ENCODE measurements around the gene GNAQ.
A peak's percentile ranks its signal among the peaks of the same experiment; 100 is the strongest.
"Not testable (repeated sequence)": the region's sequence is repeated elsewhere in the genome, so short reads cannot be mapped to it uniquely, and the experiment has no call there.

GNAQ gene

DNA sequence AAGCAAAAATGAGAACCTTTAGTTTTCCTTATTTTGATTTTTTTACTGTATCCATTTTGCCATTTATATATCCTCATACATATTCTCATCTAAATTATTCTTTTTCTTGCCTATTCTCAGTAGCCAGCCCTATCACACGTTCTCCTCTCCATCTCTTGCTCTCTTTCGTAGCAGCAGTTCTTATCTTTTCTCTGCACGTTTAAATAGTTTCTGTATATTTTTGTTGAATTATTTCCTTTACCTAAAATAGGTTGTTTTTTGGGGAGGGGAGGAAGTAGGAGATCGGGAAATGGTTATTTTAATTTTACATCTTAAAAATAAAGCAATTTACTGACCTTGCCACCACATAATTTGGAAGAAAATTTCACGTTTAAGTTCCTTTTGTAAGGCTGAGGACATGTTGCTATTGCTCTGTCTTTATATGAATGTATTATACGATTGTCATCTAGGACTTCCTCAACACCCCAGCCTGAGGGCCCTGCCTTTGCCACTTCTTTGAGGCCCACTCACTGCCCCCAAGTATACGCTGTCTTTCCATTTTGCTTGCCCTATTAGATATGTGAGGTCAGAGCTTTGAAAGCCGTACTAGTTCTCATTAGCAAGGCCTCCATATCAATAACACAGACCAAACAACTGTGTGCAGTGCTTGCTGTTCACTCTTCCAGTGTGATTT lies 140.3 kb downstream of the GNAQ start:
- TF ChIP-seq, protein P1, sequence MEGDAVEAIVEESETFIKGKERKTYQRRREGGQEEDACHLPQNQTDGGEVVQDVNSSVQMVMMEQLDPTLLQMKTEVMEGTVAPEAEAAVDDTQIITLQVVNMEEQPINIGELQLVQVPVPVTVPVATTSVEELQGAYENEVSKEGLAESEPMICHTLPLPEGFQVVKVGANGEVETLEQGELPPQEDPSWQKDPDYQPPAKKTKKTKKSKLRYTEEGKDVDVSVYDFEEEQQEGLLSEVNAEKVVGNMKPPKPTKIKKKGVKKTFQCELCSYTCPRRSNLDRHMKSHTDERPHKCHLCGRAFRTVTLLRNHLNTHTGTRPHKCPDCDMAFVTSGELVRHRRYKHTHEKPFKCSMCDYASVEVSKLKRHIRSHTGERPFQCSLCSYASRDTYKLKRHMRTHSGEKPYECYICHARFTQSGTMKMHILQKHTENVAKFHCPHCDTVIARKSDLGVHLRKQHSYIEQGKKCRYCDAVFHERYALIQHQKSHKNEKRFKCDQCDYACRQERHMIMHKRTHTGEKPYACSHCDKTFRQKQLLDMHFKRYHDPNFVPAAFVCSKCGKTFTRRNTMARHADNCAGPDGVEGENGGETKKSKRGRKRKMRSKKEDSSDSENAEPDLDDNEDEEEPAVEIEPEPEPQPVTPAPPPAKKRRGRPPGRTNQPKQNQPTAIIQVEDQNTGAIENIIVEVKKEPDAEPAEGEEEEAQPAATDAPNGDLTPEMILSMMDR (IDR thresholded peaks at IDR 0.05; ENCODE audit: low read depth, low read length) = no peak
- H3K4me3 ChIP-seq (ENCODE audit: low read depth, low read length) = no peak overlapping the region

DNA sequence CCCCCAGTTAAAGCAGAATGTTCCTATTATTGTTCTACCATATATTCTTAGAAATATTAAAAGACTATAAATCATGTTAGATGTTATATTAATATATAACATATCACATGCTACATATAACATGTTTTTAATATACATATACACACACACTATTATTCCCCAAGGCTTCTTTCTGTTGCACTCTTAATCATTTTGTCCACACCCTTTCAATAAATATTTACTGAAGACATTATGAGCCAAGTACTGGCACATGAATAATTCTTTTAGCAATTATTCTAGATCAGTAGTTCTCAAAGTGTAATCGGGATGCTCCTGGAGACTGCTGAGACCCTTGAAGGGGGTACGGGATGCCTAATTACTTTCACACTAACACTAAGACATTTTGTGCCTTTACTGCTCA lies 143.9 kb downstream of the GNAQ start:
- no peak overlapping the region for H3K4me3 ChIP-seq (ENCODE audit: low read depth, low read length)
- TF ChIP-seq, protein P1 (IDR thresholded peaks at IDR 0.05; ENCODE audit: low read depth, low read length) = no peak

DNA sequence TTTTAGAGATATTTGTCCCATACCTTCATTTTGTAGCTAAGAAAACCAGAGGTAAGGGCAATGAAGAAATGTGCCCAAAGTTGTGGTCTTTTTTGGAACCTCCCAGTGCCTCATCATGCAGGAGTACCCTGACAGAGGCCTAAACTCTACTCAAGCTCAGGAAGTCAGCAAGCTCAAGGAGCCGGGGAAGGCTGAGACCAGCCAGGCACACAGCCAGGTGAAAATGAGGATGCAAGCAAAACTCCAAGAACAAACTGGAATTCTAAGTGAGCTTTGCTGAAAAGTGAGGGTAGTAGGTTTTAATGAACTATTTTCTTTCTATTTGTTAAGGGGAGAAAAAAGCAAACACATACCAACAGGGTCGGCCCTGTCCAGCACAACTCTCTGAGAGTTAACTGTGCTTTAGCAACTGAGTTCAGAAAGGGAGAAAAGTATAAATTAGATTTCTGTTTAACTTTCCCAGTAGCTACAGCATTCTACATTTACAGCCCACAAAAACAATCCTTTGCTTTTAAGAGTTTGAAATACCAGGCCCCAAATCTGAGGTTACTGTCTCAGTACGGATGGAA lies 146.4 kb downstream of the GNAQ start:
- no peak overlapping the region for H3K4me3 ChIP-seq (ENCODE audit: low read depth, low read length)
- TF ChIP-seq, protein P1 (IDR thresholded peaks at IDR 0.05; ENCODE audit: low read depth, low read length) = no peak

DNA sequence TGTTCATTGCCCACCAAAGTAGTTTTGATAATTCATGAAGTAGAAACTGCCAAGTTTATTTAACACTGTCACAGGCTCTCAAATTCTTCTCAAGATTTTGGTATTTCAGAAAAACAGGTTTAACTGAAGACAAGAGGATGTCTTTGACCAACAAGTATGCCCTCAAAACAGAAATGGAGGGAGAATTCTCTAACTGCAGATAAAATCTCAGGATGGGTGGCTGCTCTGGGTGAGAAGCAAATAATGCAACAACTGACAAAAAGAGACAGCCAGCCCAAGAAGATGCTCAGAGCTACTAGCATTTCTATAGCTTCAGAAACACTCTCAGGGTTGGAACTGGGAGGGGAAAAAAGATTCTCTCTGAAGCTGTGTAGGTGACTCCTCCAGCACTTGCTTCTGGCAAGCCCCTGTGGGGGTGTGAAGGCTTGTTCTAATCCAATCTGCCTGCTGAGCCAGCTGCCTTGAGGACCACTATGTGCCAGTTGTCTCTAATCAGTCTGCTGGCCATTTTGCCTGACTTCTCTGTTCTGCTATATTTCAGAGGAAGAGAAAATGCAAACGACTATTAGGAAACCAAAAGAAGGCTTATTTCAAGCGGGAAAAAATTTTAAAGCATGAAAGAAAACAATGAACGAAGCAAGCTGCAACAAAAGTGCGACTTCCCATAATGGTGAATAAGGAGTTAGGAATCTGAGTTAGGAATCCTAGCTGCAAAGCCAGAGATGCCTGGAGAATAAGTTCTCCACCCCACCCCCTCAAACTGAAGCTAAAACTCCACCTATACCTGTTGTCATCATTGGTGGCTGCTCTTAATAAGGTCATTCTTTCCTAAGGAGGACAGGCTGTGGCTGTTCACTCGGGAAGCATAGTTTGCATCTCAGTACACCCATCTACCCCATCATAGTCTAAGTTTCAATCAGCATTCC lies 147.5 kb downstream of the GNAQ start:
- peak overlapping the region; percentile 21; the same call in 1 of the 2 replicates for H3K4me3 ChIP-seq (ENCODE audit: low read depth, low read length)
- TF ChIP-seq, protein P1 (IDR thresholded peaks at IDR 0.05; ENCODE audit: low read depth, low read length) = no peak

DNA sequence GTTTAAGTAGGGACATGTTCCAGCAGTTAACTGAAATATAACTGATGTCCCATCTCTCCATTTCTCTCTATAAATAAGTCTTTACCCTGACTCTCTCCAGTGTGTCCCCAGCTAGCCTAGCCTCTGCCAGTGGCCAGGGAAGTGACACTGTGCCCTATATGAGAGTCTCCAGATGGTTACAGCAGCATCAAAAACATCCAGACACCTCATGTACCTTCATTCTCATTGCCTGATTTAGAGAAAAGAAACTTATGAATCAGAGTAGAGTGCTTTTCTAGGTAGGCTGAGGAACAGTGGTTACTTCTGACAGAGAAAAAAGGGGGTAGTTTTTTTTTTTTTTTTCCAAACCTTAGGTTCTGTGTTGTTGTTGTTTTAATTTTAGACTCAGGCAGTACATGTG lies 148.5 kb downstream of the GNAQ start:
- no peak overlapping the region for H3K4me3 ChIP-seq (ENCODE audit: low read depth, low read length)
- TF ChIP-seq, protein P1 (IDR thresholded peaks at IDR 0.05; ENCODE audit: low read depth, low read length) = no peak

DNA sequence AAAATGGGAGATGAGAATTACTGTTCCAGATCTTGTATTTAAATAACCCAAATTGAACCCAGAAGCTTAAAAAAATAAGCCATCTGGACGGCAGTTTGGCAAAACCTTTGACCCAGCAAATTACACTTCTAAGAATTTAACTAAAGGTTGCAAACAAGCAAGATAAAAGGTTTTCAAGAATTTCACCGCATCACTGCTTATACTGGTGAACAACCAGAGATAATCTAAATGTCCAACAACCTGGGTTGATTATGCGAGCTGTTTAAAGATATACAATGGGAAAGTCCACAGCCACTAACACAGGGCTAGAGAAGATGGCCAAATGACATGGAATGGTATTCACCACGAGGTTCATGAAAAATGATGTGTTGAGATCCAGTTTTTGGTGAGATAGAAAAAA lies 149.3 kb downstream of the GNAQ start:
- no peak overlapping the region for H3K4me3 ChIP-seq (ENCODE audit: low read depth, low read length)
- TF ChIP-seq, protein P1 (IDR thresholded peaks at IDR 0.05; ENCODE audit: low read depth, low read length) = no peak

DNA sequence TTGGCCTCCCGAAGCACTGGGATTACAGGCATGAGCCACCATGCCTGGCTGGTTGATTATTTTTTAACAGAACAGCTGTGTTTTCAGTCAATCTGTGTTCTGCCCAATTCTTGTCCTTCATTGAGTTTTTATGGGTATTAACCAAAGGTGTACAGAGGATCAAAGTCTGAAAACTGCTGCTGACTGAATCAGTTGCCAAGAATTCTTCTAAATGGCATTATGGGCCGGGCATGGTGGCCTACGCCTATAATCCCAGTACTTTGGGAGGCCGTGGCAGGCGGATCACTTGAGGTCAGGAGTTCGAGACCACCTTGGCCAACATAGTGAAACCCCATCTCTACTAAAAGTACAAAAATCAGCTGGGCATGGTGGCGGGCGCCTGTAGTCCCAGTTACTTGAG lies 150.0 kb downstream of the GNAQ start:
- H3K4me3 ChIP-seq (ENCODE audit: low read depth, low read length) = not testable (repeated sequence)
